ENCODE data around the gene CRTAP. TPM values are rescaled to one million over a fixed set of nuclear protein-coding genes. Genes with fewer than 3 reads are reported as not detected.

The CRTAP gene
- total RNA-seq, 1 experiment from 2014 or later = 174 TPM

DNA sequence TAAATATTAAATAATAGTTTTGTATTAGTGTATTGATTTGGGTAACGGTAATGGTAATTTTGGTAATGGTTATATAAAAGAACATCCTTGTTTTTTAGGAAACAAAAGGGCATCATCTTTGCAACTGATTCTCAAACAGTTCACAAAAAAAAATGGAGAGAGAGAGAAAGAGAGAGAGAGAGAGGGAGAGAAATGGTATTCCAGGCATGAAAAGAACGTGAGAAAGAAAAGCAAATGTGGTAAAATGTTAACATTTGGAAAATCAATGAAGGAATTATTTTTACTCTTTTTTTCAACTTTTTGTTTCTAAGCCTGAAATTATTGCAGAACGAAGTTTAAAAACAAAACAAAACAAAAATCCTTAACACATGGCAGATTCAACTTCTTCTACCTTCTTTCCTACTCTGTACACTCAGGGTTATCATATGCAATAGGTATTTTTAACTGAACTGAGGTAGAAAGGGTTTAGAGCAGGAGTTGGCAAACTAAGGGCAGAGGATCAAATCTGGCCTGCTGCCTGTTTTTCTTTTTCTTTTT, 14.6 kb upstream of the CRTAP start:
- ATAC-seq = no peak
- Histone ChIP-seq H3K9me2 (replicated peaks; ENCODE audit: low read length) (no peaks in the 10 kb centered on the region), H3K4me2 (ENCODE audit: low read length) (no peak overlapping the region), H3K4me3 (ENCODE audit: low read length) (no peak overlapping the region), H3K9me3 (ENCODE audit: low read length) (no peaks in the 10 kb centered on the region), H3K27me3 (ENCODE audit: low read length) (no peaks in the 10 kb centered on the region), H3K4me1 (ENCODE audit: insufficient read depth, low read length) (peaks cover 11% of the 10 kb centered on the region), H2AFZ (ENCODE audit: low read length) (no peak overlapping the region), H3K36me3 (ENCODE audit: low read depth, low read length) (no peaks in the 10 kb centered on the region; the same call in 1 of the 2 replicates), H3K9ac (ENCODE audit: low read length) (no peak overlapping the region), H4K20me1 (ENCODE audit: low read length) (peaks cover 6% of the 10 kb centered on the region; the same call in 1 of the 2 replicates), H3F3A (ENCODE audit: low read length, unreplicated experiment) (no peaks in the 10 kb centered on the region), H3K79me2 (ENCODE audit: low read length) (peaks cover 26% of the 10 kb centered on the region), H3K27ac (ENCODE audit: low read length) (no peak overlapping the region)
- ChIA-PET POLR2A (ENCODE audit: unreplicated experiment) (no interaction called here), CTCF (no interaction called here)
- TF ChIP-seq, protein P1, sequence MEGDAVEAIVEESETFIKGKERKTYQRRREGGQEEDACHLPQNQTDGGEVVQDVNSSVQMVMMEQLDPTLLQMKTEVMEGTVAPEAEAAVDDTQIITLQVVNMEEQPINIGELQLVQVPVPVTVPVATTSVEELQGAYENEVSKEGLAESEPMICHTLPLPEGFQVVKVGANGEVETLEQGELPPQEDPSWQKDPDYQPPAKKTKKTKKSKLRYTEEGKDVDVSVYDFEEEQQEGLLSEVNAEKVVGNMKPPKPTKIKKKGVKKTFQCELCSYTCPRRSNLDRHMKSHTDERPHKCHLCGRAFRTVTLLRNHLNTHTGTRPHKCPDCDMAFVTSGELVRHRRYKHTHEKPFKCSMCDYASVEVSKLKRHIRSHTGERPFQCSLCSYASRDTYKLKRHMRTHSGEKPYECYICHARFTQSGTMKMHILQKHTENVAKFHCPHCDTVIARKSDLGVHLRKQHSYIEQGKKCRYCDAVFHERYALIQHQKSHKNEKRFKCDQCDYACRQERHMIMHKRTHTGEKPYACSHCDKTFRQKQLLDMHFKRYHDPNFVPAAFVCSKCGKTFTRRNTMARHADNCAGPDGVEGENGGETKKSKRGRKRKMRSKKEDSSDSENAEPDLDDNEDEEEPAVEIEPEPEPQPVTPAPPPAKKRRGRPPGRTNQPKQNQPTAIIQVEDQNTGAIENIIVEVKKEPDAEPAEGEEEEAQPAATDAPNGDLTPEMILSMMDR (conservative IDR thresholded peaks at IDR 0.05; ENCODE audit: low read depth, low read length) = no peak
- TF ChIP-seq EZH2 (IDR thresholded peaks at IDR 0.05; ENCODE audit: low read length, unreplicated experiment) (no peak), EZH2phosphoT487 (IDR thresholded peaks at IDR 0.05; ENCODE audit: borderline replicate concordance, low read length) (no peak)
- DNase-seq = no peak
- no TSS peak for BruUV-seq (replicated peaks)
- intact Hi-C loops (cut with micrococcal nuclease) = no loop called here

GRCh38 chr3:33099701-33100100, 14.1 kb upstream of the CRTAP start:
- H3K36me3 ChIP-seq (ENCODE audit: low read depth, low read length) = no peaks in the 10 kb centered on the region
- H3F3A ChIP-seq (ENCODE audit: low read length, unreplicated experiment) = no peaks in the 10 kb centered on the region
- ATAC-seq (no peak), DNase-seq (no peak)
- intact Hi-C loops (cut with micrococcal nuclease) = no loop called here
- H4K20me1 ChIP-seq (ENCODE audit: low read length) = peaks cover 6% of the 10 kb centered on the region; the same call in 1 of the 2 replicates
- CTCF ChIA-PET = no interaction called here
- H3K4me1 ChIP-seq (ENCODE audit: insufficient read depth, low read length) = peaks cover 11% of the 10 kb centered on the region
- no peak overlapping the region for H2AFZ ChIP-seq (ENCODE audit: low read length)
- no peak overlapping the region for H3K27ac ChIP-seq (ENCODE audit: low read length)
- no TSS peak for BruUV-seq (replicated peaks)
- no peaks in the 10 kb centered on the region for H3K27me3 ChIP-seq (ENCODE audit: low read length)
- no peak overlapping the region for H3K4me2 ChIP-seq (ENCODE audit: low read length)
- TF ChIP-seq, protein P1 (conservative IDR thresholded peaks at IDR 0.05; ENCODE audit: low read depth, low read length) = no peak
- TF ChIP-seq EZH2 (IDR thresholded peaks at IDR 0.05; ENCODE audit: low read length, unreplicated experiment) = no peak
- no peak for TF ChIP-seq EZH2phosphoT487 (IDR thresholded peaks at IDR 0.05; ENCODE audit: borderline replicate concordance, low read length)
- no peaks in the 10 kb centered on the region for H3K9me3 ChIP-seq (ENCODE audit: low read length)
- peaks cover 21% of the 10 kb centered on the region for H3K79me2 ChIP-seq (ENCODE audit: low read length)
- H3K9ac ChIP-seq (ENCODE audit: low read length) = no peak overlapping the region
- H3K4me3 ChIP-seq (ENCODE audit: low read length) = no peak overlapping the region
- POLR2A ChIA-PET (ENCODE audit: unreplicated experiment) = no interaction called here
- H3K9me2 ChIP-seq (replicated peaks; ENCODE audit: low read length) = no peaks in the 10 kb centered on the region

DNA sequence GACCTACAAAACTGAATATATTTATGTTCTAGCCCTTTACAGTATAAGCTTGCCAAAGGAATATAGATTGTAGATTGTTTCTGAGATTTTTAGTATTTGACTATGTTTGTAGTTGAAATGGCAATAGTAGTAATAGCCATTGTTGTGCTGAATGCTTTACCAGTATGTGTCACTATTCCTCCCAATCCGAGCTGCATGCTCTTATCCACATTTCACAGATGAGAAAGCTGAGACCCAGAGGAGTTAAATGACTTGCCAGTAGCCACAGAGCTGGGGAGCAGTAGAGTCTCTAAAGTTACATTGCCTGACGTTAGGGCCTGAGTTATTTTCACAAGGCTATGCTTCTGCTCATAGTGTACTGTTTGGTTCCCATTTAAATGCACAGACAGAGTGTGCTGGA, 13.6 kb upstream of the CRTAP start:
- intact Hi-C loops (cut with micrococcal nuclease) = no loop called here
- Histone ChIP-seq H3F3A (ENCODE audit: low read length, unreplicated experiment) (no peaks in the 10 kb centered on the region), H3K4me1 (ENCODE audit: insufficient read depth, low read length) (peaks cover 11% of the 10 kb centered on the region), H4K20me1 (ENCODE audit: low read length) (peaks cover 6% of the 10 kb centered on the region; the same call in 1 of the 2 replicates), H3K4me2 (ENCODE audit: low read length) (no peak overlapping the region), H2AFZ (ENCODE audit: low read length) (no peak overlapping the region), H3K9me2 (replicated peaks; ENCODE audit: low read length) (no peaks in the 10 kb centered on the region), H3K27me3 (ENCODE audit: low read length) (no peaks in the 10 kb centered on the region), H3K4me3 (ENCODE audit: low read length) (no peak overlapping the region), H3K79me2 (ENCODE audit: low read length) (peaks cover 16% of the 10 kb centered on the region), H3K9me3 (ENCODE audit: low read length) (no peaks in the 10 kb centered on the region), H3K9ac (ENCODE audit: low read length) (no peak overlapping the region), H3K27ac (ENCODE audit: low read length) (no peak overlapping the region), H3K36me3 (ENCODE audit: low read depth, low read length) (no peaks in the 10 kb centered on the region)
- BruUV-seq (replicated peaks) = no TSS peak
- ChIA-PET POLR2A (ENCODE audit: unreplicated experiment) (no interaction called here), CTCF (no interaction called here)
- TF ChIP-seq EZH2phosphoT487 (IDR thresholded peaks at IDR 0.05; ENCODE audit: borderline replicate concordance, low read length) = no peak
- no peak for TF ChIP-seq EZH2 (IDR thresholded peaks at IDR 0.05; ENCODE audit: low read length, unreplicated experiment)
- TF ChIP-seq, protein P1 (conservative IDR thresholded peaks at IDR 0.05; ENCODE audit: low read depth, low read length) = no peak
- DNase-seq (no peak), ATAC-seq (no peak)
